GM19468 (cell line): Measurements from ENCODE around the gene SNED1.

Source experiments
- ATAC-seq: cut with Tn5 transposase; IDR thresholded peaks from one replicate; pipeline ENCODE4 v1.9.1; 2021; ENCODE audit warnings: mild to moderate bottlenecking, moderate library complexity, moderate number of reproducible peaks; ENCODE audit not compliant: unreplicated experiment; ENCODE audit errors: extremely low read depth

SNED1 gene

GRCh38 chr2:240990726-240991377 is 7.6 kb upstream of the SNED1 start:
- no peak for ATAC-seq

DNA sequence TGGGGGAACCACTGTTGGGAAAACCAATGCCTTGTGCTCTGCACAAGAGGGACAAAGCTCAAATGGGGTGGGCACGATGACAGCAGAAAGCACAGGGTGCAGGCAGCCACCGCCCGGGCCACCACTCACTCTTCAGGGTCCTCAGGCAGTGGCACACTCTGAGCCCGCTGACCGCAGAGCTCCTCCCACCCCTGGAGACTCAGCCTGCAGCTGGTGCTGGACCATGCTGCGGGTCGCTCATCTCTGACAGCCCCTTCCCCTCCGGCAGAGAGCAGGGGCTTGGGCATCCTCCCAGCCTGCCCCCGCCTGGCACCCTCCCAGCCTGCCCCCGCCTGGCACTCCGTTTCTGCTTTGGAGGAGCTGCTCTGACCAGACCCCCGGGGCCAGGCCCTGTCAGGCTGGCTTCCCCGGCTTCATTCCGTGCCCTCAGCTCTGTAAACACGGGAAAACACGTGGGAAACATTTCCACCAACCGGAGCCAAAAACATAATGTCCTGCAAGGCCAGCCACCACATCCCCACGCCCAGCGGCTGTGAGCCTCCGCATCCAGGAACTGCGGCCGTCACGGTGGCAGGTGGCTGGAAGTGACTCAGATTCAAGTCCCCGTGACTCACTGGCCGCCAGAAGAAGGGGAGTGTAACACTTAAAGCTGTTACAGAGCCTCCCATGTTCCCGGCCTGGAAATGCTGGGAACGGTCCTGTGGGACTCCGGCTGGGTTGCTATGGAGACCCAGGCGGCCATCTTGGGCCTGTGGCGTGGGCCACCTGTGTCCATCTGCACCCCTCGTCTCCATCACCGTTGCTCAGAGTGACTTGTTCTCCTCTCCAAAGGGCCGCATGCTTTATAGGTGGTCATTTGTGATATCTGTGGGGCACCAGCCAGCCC is 6.8 kb upstream of the SNED1 start:
- ATAC-seq, result no peak

DNA sequence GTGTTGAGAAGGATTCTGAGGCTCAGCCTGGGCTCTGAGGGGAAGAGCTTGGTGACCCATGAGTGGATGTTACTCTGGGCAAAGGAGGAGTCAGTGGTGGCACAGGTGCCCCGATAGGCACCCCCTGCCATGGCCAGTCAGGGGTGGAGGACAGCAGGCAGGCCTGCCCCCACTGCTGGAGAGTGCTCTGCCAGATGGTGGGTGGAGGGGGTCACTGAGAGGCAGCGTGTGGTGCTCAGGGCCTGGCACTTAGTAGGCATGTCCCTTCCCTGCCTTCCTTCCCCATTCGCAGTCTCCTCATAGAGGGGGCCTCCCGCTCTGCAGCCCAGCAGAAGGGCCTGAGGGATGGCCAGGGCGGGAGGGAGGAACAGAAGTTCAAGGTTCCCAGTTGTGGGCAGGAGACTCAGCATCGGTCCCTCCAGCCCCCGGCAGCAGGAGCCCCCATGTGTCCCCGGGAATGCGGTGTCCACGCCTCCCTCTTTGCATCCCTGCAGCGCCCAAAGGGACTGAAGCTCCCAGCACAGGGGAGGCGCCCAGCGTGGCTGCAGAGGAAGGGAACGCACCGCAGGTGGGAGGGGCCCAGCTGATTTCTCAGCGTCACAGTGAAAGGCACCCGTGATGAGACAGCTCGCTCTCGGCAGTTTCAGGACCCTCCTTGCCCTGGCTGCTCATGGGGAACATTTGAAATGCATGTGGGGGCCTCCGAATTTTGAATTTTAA is 5.7 kb upstream of the SNED1 start:
- ATAC-seq, result no peak

DNA sequence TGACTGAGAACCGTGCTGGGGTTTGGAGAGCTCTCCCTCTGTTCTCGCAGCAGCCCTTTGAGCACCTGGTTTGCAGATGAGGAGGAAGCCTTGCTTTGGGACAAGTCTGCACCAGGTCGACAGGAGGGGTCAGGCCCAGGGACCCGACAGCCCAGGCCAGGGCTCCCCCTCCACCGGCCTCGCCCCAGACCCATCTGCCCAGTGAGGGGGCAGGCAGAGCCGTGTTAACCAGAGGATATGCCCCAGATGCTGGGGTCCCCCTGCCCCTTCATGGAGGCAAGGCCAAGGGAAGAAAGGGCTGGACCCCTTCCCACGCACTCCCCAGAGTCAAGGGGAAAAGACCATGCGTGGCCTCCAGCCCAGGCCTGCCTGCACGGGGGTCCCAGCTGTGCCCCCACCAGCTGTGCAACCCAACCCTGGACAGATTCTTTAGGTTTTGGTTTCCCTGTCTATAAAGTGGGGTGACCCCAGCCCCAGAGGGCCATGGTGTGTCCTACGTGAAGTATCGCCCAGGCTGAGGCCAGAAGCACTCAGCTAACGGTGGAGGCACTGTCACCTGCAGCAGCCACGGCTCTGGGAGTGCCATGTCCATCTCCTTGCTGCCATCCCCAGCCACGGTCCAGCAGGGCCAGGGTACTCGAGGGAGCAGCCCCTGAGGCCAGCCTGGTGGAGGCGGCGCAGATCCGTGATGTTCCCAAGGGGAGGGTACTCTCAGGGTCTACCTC is 4.8 kb upstream of the SNED1 start:
- no peak for ATAC-seq

DNA sequence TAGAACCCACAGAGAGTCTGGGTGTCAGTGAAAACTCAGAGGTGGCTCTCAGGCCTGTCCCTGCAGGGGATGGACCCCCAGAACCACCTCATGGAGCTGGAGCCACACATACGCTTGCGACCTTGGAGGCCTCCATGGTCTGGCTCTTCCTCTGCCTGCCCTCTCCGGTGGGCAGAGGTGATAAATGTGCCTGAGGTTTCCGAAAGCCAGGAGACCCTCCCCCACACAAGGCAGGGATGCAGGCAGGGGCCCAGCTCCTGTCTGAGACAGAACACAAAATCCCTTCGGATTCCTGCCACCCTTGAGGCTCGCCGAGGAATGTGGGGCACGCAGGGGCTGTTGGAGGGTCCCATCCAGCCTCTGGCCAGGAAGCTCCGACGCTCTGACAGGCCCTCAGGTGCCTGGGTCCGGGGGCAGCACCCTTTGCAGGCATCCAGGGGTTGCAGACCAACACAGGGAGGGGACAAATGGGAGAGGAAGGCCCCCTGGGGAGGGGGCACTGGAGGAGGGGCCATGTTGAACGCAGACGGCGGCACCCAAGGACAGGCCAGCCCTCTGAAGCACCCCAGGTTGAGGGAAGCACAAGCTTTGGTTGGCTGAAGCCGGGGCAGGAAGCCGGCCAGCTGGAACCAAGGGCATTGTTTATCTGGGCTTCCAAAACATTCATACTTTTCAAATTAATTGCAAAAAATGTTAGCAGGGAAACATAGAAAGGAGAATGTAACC is 4.1 kb upstream of the SNED1 start:
- no peak for ATAC-seq

GRCh38 chr2:240995041-240996021 is 3.1 kb upstream of the SNED1 start:
- no peak for ATAC-seq

GRCh38 chr2:240996161-240996833 is 2.1 kb upstream of the SNED1 start:
- ATAC-seq, result no peak

GRCh38 chr2:240996834-240997140 is 1.6 kb upstream of the SNED1 start:
- ATAC-seq, result no peak

GRCh38 chr2:240997141-240997855 is 1.1 kb upstream of the SNED1 start:
- no peak for ATAC-seq

- no peak for ATAC-seq
Observed at GRCh38 chr2:240998706-240998994, 232 bp downstream of the SNED1 start.

DNA sequence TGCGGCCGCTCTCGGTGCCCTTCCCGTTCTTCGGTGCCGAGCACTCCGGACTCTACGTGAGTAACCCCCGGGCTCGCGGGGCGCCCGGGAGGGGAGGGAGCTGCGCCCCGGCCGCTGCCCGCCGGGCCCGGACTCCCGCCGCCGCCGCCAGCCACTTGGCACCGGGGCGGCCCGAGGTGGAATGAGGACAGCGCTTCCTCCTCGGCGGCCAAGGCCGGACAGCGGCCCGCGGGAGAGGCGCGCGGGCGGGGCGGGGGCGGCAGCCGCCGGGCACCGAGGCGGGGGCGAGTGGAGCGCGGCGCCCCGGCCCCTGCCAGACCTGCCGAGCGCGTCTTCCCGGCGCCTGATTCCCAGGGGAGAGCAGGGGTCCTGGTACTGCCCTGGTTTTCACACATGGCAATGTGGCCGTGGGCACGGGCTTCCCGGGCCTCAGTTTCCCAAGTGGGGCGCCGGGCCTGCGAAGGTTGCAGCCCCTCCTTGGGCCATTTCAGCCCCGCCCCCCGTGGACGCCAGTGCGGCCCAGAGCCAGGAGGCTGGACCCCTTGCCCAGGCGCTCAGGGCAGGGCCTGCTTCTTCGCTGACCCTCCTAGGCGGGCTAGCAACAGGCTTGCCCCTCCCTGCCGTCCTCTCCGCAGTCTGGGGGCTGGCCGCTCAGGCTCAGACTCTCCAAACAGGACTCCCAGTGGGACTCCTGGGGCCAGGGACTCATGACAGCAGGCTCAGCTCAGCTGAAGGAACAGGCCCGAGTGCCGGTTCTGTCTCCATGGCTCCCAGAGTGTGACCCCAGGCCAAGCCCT is 775 bp downstream of the SNED1 start:
- no peak for ATAC-seq

DNA sequence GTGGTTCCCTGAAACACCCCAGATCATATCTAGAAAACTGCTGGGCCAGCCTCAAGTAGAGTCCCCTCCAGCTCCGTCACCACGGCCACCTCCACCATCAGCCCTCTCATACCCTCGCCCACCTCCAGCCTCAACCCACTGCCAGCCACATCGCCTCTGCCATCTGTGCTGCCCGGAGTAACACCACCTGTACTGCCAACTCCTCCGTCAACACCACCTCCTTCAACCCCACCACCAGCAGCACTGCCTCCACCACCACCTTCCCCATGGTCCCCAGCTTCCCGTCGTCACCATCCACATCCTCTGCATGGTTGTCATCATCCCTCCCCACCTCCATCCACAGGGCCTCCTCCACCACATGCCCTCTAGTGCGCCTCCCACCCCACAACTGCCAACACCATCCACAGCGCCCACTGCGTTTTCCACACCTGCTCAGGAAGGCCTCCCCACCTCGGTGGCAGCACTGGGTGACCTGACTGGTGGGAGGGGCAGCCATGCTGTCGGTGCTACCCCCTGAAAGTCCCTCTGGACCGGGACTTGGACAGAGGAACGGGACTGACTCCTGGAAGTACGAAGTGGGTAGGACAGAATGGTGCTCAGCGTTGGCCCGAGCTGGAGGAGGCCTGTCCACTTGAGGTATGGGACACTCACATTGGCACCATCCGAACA is 1.6 kb downstream of the SNED1 start:
- ATAC-seq, result no peak

GRCh38 chr2:241000831-241001321 is 2.5 kb downstream of the SNED1 start:
- ATAC-seq, result no peak

- no peak for ATAC-seq
Observed at GRCh38 chr2:241001413-241002274, 3.2 kb downstream of the SNED1 start.

DNA sequence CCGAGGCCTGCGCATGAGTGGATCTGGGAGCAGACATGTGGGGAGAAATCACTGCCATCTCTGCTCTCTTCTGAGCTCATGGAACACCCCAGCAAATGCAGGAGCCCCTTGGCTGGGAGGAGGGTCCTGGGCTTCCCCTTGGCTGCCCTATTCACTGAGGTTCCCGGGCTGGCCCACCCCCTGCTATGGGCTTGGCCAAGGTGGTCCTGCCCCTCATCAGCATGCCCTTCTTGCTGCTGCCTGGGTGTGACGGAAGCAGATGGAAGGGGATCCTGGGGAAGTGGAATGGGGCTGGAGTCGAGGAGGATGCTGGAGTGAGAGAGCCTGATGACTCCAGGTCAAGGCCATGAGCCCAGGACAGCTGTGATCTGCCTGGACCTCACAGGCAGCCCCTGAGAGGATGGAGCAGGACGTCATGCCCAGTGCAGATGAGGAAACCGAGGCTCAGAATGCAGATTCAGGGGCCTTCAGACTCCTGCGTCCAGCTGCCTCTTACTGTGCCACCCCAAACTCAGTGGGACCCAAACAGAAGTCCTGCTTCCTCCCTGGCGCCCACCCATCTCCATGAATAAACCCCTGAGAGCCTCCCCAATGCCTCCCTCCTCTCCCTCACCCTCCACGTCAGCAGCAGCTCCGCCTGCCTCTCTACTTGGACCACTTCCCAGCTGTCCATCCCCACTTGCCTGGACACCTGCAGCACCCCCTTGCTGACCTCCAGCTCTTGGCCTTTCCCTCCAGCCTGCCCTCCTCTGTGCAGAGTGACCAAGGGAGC is 4.0 kb downstream of the SNED1 start:
- no peak for ATAC-seq
